ENCODE data around the gene ZER1.
A peak's percentile ranks its signal among the peaks of the same experiment; 100 is the strongest.

The ZER1 gene

GRCh38 chr9:128764361-128764760 is 7.4 kb downstream of the ZER1 start:
- H3K14ac ChIP-seq (ENCODE audit: low read length): no peak overlapping the region
- no peak overlapping the region for H3K27ac ChIP-seq (replicated peaks; ENCODE audit: low read length)
- no peaks in the 10 kb centered on the region for H3K27me3 ChIP-seq (ENCODE audit: control insufficient read depth in 3 of 3, insufficient read depth in 3 of 3, low read depth in 1 of 3, low read length in 3 of 3)
- H3K18ac ChIP-seq (ENCODE audit: low read length): no peak overlapping the region
- H2BK12ac ChIP-seq (ENCODE audit: low read length): no peak overlapping the region
- no peak overlapping the region for H2BK5ac ChIP-seq (ENCODE audit: low read length)
- no peak overlapping the region for H2AK5ac ChIP-seq (ENCODE audit: low read depth, low read length)
- peaks cover 2% of the 10 kb centered on the region for H3K79me1 ChIP-seq (ENCODE audit: low read depth, low read length)
- peaks cover 0 to 16% of the 10 kb centered on the region in 2 donors for H3K36me3 ChIP-seq (replicated peaks in 1 of 2; ENCODE audit: control insufficient read depth in 2 of 2, insufficient read depth in 2 of 2, low read length in 2 of 2)
- H3K4ac ChIP-seq (ENCODE audit: low read length): no peak overlapping the region
- no peak for DNase-seq (ENCODE audit: low spot score)
- no peak overlapping the region for H2BK15ac ChIP-seq (ENCODE audit: low read length)
- no peak overlapping the region for H3K9ac ChIP-seq (ENCODE audit: low read depth, low read length, poor library complexity)
- no peak overlapping the region for H2AFZ ChIP-seq (ENCODE audit: low read length)
- H3K4me3 ChIP-seq (ENCODE audit: low read length in 2 of 2): no peak overlapping the region
- no peak overlapping the region for H3K4me2 ChIP-seq (ENCODE audit: insufficient read depth, low read length, poor library complexity, severe bottlenecking)
- whole genome bisulfite sequencing, 2 donors (ENCODE audit: extremely low coverage in 2 of 2, insufficient read length in 2 of 2, insufficient replicate concordance in 1 of 2): no CpG with 5 or more reads among the region's 6 CpGs
- H3K23ac ChIP-seq (ENCODE audit: low read depth, low read length, poor library complexity): no peak overlapping the region
- H3K9me3 ChIP-seq (replicated peaks in 1 of 2; ENCODE audit: control insufficient read depth in 2 of 2, insufficient read depth in 1 of 2, low read depth in 1 of 2, low read length in 2 of 2): no peaks in the 10 kb centered on the region
- H4K91ac ChIP-seq (ENCODE audit: low read depth, low read length, poor library complexity): no peak overlapping the region
- H3K4me1 ChIP-seq (ENCODE audit: control insufficient read depth in 2 of 2, insufficient read depth in 1 of 2, low read depth in 1 of 2, low read length in 2 of 2): no peaks in the 10 kb centered on the region
- no peak overlapping the region for H4K8ac ChIP-seq (ENCODE audit: low read depth, low read length)
- no peak overlapping the region for H2BK120ac ChIP-seq (ENCODE audit: low read depth, low read length)

- no peak overlapping the region for H2AK5ac ChIP-seq (ENCODE audit: low read depth, low read length)
- WGBS, 2 donors (ENCODE audit: extremely low coverage in 2 of 2, insufficient read length in 2 of 2, insufficient replicate concordance in 1 of 2): no CpG with 5 or more reads among the region's 9 CpGs
- no peak for DNase-seq (ENCODE audit: low spot score)
Measured at GRCh38 chr9:128762671-128763449, 8.9 kb downstream of the ZER1 start.

GRCh38 chr9:128757602-128758001 is 14.1 kb downstream of the ZER1 start:
- no peak overlapping the region for H2BK12ac ChIP-seq (ENCODE audit: low read length)
- no peak overlapping the region for H3K4me3 ChIP-seq (ENCODE audit: low read length in 2 of 2)
- H2AFZ ChIP-seq (ENCODE audit: low read length): no peak overlapping the region
- DNase-seq (ENCODE audit: low spot score): no peak
- no peaks in the 10 kb centered on the region for H3K79me1 ChIP-seq (ENCODE audit: low read depth, low read length)
- no peak overlapping the region for H3K23ac ChIP-seq (ENCODE audit: low read depth, low read length, poor library complexity)
- no peak overlapping the region for H2BK120ac ChIP-seq (ENCODE audit: low read depth, low read length)
- H2AK5ac ChIP-seq (ENCODE audit: low read depth, low read length): no peak overlapping the region
- H3K27me3 ChIP-seq (ENCODE audit: control insufficient read depth in 3 of 3, insufficient read depth in 3 of 3, low read depth in 1 of 3, low read length in 3 of 3): no peaks in the 10 kb centered on the region
- H3K18ac ChIP-seq (ENCODE audit: low read length): no peak overlapping the region
- H3K27ac ChIP-seq (replicated peaks; ENCODE audit: low read length): no peak overlapping the region
- H2BK5ac ChIP-seq (ENCODE audit: low read length): no peak overlapping the region
- H3K4me1 ChIP-seq (ENCODE audit: control insufficient read depth in 2 of 2, insufficient read depth in 1 of 2, low read depth in 1 of 2, low read length in 2 of 2): no peaks in the 10 kb centered on the region
- no peak overlapping the region for H4K91ac ChIP-seq (ENCODE audit: low read depth, low read length, poor library complexity)
- no peaks in the 10 kb centered on the region for H3K9me3 ChIP-seq (replicated peaks in 1 of 2; ENCODE audit: control insufficient read depth in 2 of 2, insufficient read depth in 1 of 2, low read depth in 1 of 2, low read length in 2 of 2)
- no peak overlapping the region for H3K4me2 ChIP-seq (ENCODE audit: insufficient read depth, low read length, poor library complexity, severe bottlenecking)
- H3K36me3 ChIP-seq (replicated peaks in 1 of 2; ENCODE audit: control insufficient read depth in 2 of 2, insufficient read depth in 2 of 2, low read length in 2 of 2): peaks cover 7 to 15% of the 10 kb centered on the region in 2 donors
- H3K9ac ChIP-seq (ENCODE audit: low read depth, low read length, poor library complexity): no peak overlapping the region
- no peak overlapping the region for H2BK15ac ChIP-seq (ENCODE audit: low read length)
- H4K8ac ChIP-seq (ENCODE audit: low read depth, low read length): no peak overlapping the region
- WGBS, 2 donors (ENCODE audit: extremely low coverage in 2 of 2, insufficient read length in 2 of 2, insufficient replicate concordance in 1 of 2): no CpG with 5 or more reads among the region's 6 CpGs
- no peak overlapping the region for H3K4ac ChIP-seq (ENCODE audit: low read length)
- H3K14ac ChIP-seq (ENCODE audit: low read length): no peak overlapping the region

More at GRCh38 chr9:128762671-128763449, 8.9 kb downstream of the ZER1 start:
- H2AFZ ChIP-seq (ENCODE audit: low read length): no peak overlapping the region
- H3K14ac ChIP-seq (ENCODE audit: low read length): no peak overlapping the region
- H3K18ac ChIP-seq (ENCODE audit: low read length): no peak overlapping the region
- H2BK120ac ChIP-seq (ENCODE audit: low read depth, low read length): no peak overlapping the region
- H2BK5ac ChIP-seq (ENCODE audit: low read length): no peak overlapping the region
- H3K4me2 ChIP-seq (ENCODE audit: insufficient read depth, low read length, poor library complexity, severe bottlenecking): no peak overlapping the region
- no peak overlapping the region for H3K4ac ChIP-seq (ENCODE audit: low read length)
- H3K4me3 ChIP-seq (ENCODE audit: low read length in 2 of 2): no peak overlapping the region
- no peak overlapping the region for H3K23ac ChIP-seq (ENCODE audit: low read depth, low read length, poor library complexity)
- H2BK15ac ChIP-seq (ENCODE audit: low read length): no peak overlapping the region
- H3K27ac ChIP-seq (replicated peaks; ENCODE audit: low read length): no peak overlapping the region
- no peak overlapping the region for H2BK12ac ChIP-seq (ENCODE audit: low read length)
- no peak overlapping the region for H4K8ac ChIP-seq (ENCODE audit: low read depth, low read length)
- H4K91ac ChIP-seq (ENCODE audit: low read depth, low read length, poor library complexity): no peak overlapping the region
- no peak overlapping the region for H3K9ac ChIP-seq (ENCODE audit: low read depth, low read length, poor library complexity)
- peaks cover 0 to 8% of the 10 kb centered on the region in 2 donors for H3K36me3 ChIP-seq (replicated peaks in 1 of 2; ENCODE audit: control insufficient read depth in 2 of 2, insufficient read depth in 2 of 2, low read length in 2 of 2)
- no peaks in the 10 kb centered on the region for H3K27me3 ChIP-seq (ENCODE audit: control insufficient read depth in 3 of 3, insufficient read depth in 3 of 3, low read depth in 1 of 3, low read length in 3 of 3)
- H3K4me1 ChIP-seq (ENCODE audit: control insufficient read depth in 2 of 2, insufficient read depth in 1 of 2, low read depth in 1 of 2, low read length in 2 of 2): no peaks in the 10 kb centered on the region
- no peaks in the 10 kb centered on the region for H3K9me3 ChIP-seq (replicated peaks in 1 of 2; ENCODE audit: control insufficient read depth in 2 of 2, insufficient read depth in 1 of 2, low read depth in 1 of 2, low read length in 2 of 2)
- no peaks in the 10 kb centered on the region for H3K79me1 ChIP-seq (ENCODE audit: low read depth, low read length)

- Histone ChIP-seq H3K18ac (ENCODE audit: low read length) (no peak overlapping the region), H3K36me3 (replicated peaks in 1 of 2; ENCODE audit: control insufficient read depth in 2 of 2, insufficient read depth in 2 of 2, low read length in 2 of 2) (peaks cover 17 to 36% of the 10 kb centered on the region in 2 donors), H3K27me3 (ENCODE audit: control insufficient read depth in 3 of 3, insufficient read depth in 3 of 3, low read depth in 1 of 3, low read length in 3 of 3) (no peaks in the 10 kb centered on the region), H2AFZ (ENCODE audit: low read length) (no peak overlapping the region), H4K91ac (ENCODE audit: low read depth, low read length, poor library complexity) (peak overlapping the region; percentile 72), H3K23ac (ENCODE audit: low read depth, low read length, poor library complexity) (no peak overlapping the region), H2BK5ac (ENCODE audit: low read length) (no peak overlapping the region), H2BK120ac (ENCODE audit: low read depth, low read length) (no peak overlapping the region), H3K9me3 (replicated peaks in 1 of 2; ENCODE audit: control insufficient read depth in 2 of 2, insufficient read depth in 1 of 2, low read depth in 1 of 2, low read length in 2 of 2) (no peaks in the 10 kb centered on the region), H2BK12ac (ENCODE audit: low read length) (peak overlapping the region; percentile 41), H4K8ac (ENCODE audit: low read depth, low read length) (peak overlapping the region; percentile 1), H3K27ac (replicated peaks; ENCODE audit: low read length) (no peak overlapping the region), H2AK5ac (ENCODE audit: low read depth, low read length) (no peak overlapping the region), H3K4ac (ENCODE audit: low read length) (no peak overlapping the region), H3K4me1 (ENCODE audit: control insufficient read depth in 2 of 2, insufficient read depth in 1 of 2, low read depth in 1 of 2, low read length in 2 of 2) (no peaks in the 10 kb centered on the region), H3K4me2 (ENCODE audit: insufficient read depth, low read length, poor library complexity, severe bottlenecking) (no peak overlapping the region), H3K4me3 (ENCODE audit: low read length in 2 of 2) (no peak overlapping the region), H3K14ac (ENCODE audit: low read length) (peak overlapping the region; percentile 38), H3K79me1 (ENCODE audit: low read depth, low read length) (no peaks in the 10 kb centered on the region), H3K9ac (ENCODE audit: low read depth, low read length, poor library complexity) (peak overlapping the region; percentile 70), H2BK15ac (ENCODE audit: low read length) (no peak overlapping the region)
- WGBS, 2 donors (ENCODE audit: extremely low coverage in 2 of 2, insufficient read length in 2 of 2, insufficient replicate concordance in 1 of 2): no CpG with 5 or more reads among the region's 16 CpGs
- DNase-seq (ENCODE audit: low spot score): no peak
Measured at GRCh38 chr9:128753627-128754026, 18.1 kb downstream of the ZER1 start.

Data from neuronal stem cell (in vitro differentiated cells).